Measurements from ENCODE around the gene DHH. TPM values are rescaled to one million over a fixed set of nuclear protein-coding genes. Genes with fewer than 3 reads are reported as not detected.

The DHH gene
- total RNA-seq, 1 donor from 2014 or later: 0.46 TPM

DNA sequence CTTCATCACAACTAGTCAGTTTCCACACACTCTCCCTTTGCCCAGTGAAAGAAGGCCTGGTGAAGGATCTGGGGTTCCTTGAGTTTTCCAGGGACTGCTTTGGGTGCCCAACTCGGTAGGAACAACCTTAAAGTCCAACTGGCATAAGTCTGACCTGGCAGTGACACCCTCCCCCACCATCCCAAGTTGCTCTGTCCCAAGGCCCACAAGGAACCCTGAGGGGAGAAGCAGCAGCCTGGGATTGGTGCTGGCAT, 35.6 kb downstream of the DHH start:
- Mint-ChIP-seq H3K4me1 (ENCODE audit: unreplicated experiment) (peaks cover 54% of the 10 kb centered on the region), H3K27me3 (ENCODE audit: unreplicated experiment) (peaks cover 25% of the 10 kb centered on the region), H3K27ac (ENCODE audit: unreplicated experiment) (peak overlapping the region; percentile 89), H3K4me3 (ENCODE audit: unreplicated experiment) (peak overlapping the region; percentile 98), H3K36me3 (ENCODE audit: low read depth, unreplicated experiment) (peaks cover 34% of the 10 kb centered on the region), H3K9me3 (ENCODE audit: unreplicated experiment) (no peaks in the 10 kb centered on the region)
- TF ChIP-seq, protein P1, sequence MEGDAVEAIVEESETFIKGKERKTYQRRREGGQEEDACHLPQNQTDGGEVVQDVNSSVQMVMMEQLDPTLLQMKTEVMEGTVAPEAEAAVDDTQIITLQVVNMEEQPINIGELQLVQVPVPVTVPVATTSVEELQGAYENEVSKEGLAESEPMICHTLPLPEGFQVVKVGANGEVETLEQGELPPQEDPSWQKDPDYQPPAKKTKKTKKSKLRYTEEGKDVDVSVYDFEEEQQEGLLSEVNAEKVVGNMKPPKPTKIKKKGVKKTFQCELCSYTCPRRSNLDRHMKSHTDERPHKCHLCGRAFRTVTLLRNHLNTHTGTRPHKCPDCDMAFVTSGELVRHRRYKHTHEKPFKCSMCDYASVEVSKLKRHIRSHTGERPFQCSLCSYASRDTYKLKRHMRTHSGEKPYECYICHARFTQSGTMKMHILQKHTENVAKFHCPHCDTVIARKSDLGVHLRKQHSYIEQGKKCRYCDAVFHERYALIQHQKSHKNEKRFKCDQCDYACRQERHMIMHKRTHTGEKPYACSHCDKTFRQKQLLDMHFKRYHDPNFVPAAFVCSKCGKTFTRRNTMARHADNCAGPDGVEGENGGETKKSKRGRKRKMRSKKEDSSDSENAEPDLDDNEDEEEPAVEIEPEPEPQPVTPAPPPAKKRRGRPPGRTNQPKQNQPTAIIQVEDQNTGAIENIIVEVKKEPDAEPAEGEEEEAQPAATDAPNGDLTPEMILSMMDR (IDR thresholded peaks at IDR 0.05; ENCODE audit: unreplicated experiment): no peak
- DNase-seq (ENCODE audit: low spot score): no peak

DNA sequence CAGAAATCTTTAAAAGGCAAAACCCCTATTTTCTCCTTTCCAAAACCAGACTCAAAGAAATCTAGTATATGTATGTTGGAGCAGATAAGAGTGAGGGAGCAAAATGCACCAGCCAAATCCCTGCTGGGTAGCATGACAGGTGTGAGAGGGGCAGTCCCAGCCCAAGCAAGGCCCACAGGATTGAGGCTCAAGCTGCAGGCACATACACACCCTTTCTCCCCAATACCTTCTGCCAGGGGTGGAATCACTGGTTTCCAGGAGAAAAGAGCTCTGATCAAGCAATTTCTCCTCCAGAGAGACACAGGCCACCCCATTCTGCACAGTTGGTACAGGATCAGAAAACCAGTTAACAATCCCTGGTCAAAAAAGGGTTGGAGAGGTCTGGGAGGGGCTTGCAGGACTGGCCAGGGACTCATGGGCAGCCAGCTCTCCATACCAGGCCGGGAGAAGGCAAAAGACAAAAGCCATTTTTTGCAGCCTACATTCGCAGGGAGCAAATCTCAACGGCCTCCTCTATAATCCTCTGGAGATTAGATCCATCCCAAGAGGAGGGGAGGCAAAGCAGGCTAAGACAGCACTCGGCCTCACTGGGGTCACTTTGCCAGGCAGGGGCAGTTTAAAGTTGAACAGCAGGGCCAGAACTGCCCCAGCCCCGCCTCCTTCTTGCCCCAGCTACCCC, 36.1 kb downstream of the DHH start:
- DNase-seq (ENCODE audit: low spot score): no peak
- peak overlapping the region; percentile 98 for H3K4me3 Mint-ChIP-seq (ENCODE audit: unreplicated experiment)
- TF ChIP-seq, protein P1 (IDR thresholded peaks at IDR 0.05; ENCODE audit: unreplicated experiment): no peak
- peaks cover 38% of the 10 kb centered on the region for H3K36me3 Mint-ChIP-seq (ENCODE audit: low read depth, unreplicated experiment)
- peaks cover 25% of the 10 kb centered on the region for H3K27me3 Mint-ChIP-seq (ENCODE audit: unreplicated experiment)
- peak overlapping the region; percentile 97 for H3K27ac Mint-ChIP-seq (ENCODE audit: unreplicated experiment)
- H3K4me1 Mint-ChIP-seq (ENCODE audit: unreplicated experiment): peaks cover 54% of the 10 kb centered on the region
- H3K9me3 Mint-ChIP-seq (ENCODE audit: unreplicated experiment): no peaks in the 10 kb centered on the region

DNA sequence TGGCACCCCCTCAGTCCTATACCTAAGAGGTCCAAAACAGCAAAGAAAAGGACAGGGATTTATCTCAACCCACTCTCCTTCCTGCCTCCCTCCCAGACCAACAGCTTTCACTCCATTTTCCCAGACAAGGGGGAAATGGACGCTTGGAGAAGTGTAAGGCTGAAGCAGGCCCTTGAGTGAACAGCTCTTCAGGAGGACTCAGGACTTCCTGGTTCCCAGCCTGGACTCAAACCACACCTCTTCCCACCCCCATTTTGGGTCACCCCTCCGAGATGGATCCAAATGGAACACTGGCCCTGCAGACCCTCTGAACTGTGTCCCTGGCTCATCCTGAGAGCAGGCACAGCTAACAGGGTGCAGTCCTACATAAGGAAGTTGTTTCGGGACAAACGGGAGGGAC, 36.7 kb downstream of the DHH start:
- TF ChIP-seq, protein P1 (IDR thresholded peaks at IDR 0.05; ENCODE audit: unreplicated experiment): no peak
- no peaks in the 10 kb centered on the region for H3K9me3 Mint-ChIP-seq (ENCODE audit: unreplicated experiment)
- peak overlapping the region; percentile 98 for H3K4me3 Mint-ChIP-seq (ENCODE audit: unreplicated experiment)
- peaks cover 25% of the 10 kb centered on the region for H3K27me3 Mint-ChIP-seq (ENCODE audit: unreplicated experiment)
- peaks cover 44% of the 10 kb centered on the region for H3K36me3 Mint-ChIP-seq (ENCODE audit: low read depth, unreplicated experiment)
- peak overlapping the region; percentile 97 for H3K27ac Mint-ChIP-seq (ENCODE audit: unreplicated experiment)
- no peak for DNase-seq (ENCODE audit: low spot score)
- H3K4me1 Mint-ChIP-seq (ENCODE audit: unreplicated experiment): peaks cover 54% of the 10 kb centered on the region

DNA sequence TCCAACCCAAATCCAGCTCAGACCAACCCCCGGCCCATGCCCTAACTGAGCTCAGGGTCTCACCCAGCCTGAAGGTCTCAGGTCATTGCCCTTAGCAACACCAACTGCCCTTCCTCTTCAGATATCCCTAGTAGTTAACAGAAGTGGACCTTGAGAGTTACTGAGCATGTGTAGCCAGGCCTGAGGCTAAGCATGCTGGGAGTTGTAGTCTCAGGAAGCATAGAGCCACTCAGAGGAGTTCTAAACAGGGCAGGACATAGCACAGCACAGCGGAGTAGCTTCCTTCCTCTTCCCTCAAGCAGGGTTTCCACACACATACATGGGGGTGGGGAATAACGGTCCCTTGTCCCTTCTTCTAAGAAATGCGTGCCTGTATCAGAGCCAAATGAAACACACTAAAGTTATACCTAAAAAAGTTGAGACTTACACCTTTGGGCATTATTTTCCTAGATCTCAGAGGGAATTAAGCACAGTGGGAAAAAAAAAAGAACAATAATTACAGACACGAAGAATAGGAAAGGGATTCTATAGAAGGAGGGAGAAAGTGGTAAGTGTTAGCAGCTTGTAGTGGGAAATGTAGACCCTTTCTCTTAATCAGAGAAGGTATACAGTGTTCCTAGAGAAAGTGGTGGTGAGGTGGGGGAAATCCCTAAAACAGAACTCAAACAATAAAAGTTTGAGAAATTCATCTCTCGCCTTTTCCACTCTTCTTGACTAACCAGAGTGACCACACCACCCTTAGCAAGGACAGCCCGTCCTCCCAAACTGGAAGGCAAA, 38.4 kb downstream of the DHH start:
- peak; percentile 59 for DNase-seq (ENCODE audit: low spot score)
- H3K36me3 Mint-ChIP-seq (ENCODE audit: low read depth, unreplicated experiment): peaks cover 60% of the 10 kb centered on the region
- no peaks in the 10 kb centered on the region for H3K9me3 Mint-ChIP-seq (ENCODE audit: unreplicated experiment)

More for the DNA sequence above, 38.4 kb downstream of the DHH start:
- Mint-ChIP-seq H3K4me3 (ENCODE audit: unreplicated experiment) (peak overlapping the region; percentile 98), H3K27me3 (ENCODE audit: unreplicated experiment) (peaks cover 27% of the 10 kb centered on the region), H3K27ac (ENCODE audit: unreplicated experiment) (peak overlapping the region; percentile 97), H3K4me1 (ENCODE audit: unreplicated experiment) (peaks cover 50% of the 10 kb centered on the region)
- TF ChIP-seq, protein P1 (IDR thresholded peaks at IDR 0.05; ENCODE audit: unreplicated experiment): no peak

All from endothelial cell (in vitro differentiated cells).